Keratinocyte (primary cell): ENCODE data around the gene DAPL1.

Experiments
- CTCF ChIP-seq, 3 experiments: IDR thresholded peaks in 1 of 3; conservative IDR thresholded peaks in 1 of 3; optimal IDR thresholded peaks in 1 of 3; 2 replicates in 2 of 3; 3 replicates in 1 of 3; pipeline versions ENCODE3 to v1.5.1; 2011; ENCODE audit warnings: low read length in 3 of 3, mild to moderate bottlenecking in 3 of 3, moderate library complexity in 2 of 3, control low read depth in 1 of 3, inconsistent platforms in 1 of 3; ENCODE audit not compliant: insufficient read depth in 2 of 3; ENCODE audit errors: extremely low read depth in 1 of 3
- EZH2 ChIP-seq: IDR thresholded peaks from one replicate; pipeline ENCODE4 v1.6.1; 2012; ENCODE audit warnings: inconsistent platforms, mild to moderate bottlenecking, low read length, moderate library complexity

- TF ChIP-seq CTCF (optimal IDR thresholded peaks at IDR 0.05 in 1 of 3, IDR thresholded peaks at IDR 0.05 in 1 of 3, conservative IDR thresholded peaks at IDR 0.05 in 1 of 3; ENCODE audit: extremely low read depth in 1 of 3, insufficient read depth in 2 of 3, low read length in 3 of 3) (no peak), EZH2 (no peak)
These were observed 33.5 kb downstream of the DAPL1 start for GRCh38 chr2:158828378-158829164.
